K562 (cell line): ENCODE data around the gene SLC4A2. TPM values are rescaled to one million over a fixed set of nuclear protein-coding genes. Genes with fewer than 3 reads are reported as not detected.

Source experiments
- ARHGAP35 ChIP-seq: fragments of 450-650 bp; IDR thresholded peaks from 2 replicates; pipeline ENCODE4 v1.6.1; 2018; ENCODE audit not compliant: partially characterized antibody
- ARID1B ChIP-seq: fragments of 450-650 bp; IDR thresholded peaks from 2 replicates; pipeline ENCODE4 v1.6.1; 2016; ENCODE audit warnings: antibody characterized with exemption, mild to moderate bottlenecking, inconsistent platforms
- BDP1 ChIP-seq: IDR thresholded peaks from 3 replicates; pipeline ENCODE4 v1.6.1; 2011; ENCODE audit not compliant: insufficient read length, insufficient read depth
- CC2D1A ChIP-seq: fragments of 450-650 bp; IDR thresholded peaks from 2 replicates; pipeline ENCODE4 v1.6.1; 2017; ENCODE audit warnings: mild to moderate bottlenecking
- ETV5 ChIP-seq: sonication (generic); formaldehyde crosslinking; IDR thresholded peaks from 2 replicates; pipeline ENCODE4 v1.4.0; 2020; ENCODE audit warnings: low read depth, mild to moderate bottlenecking, missing genetic modification reagents
- GABPB1 ChIP-seq: sonication (generic); formaldehyde crosslinking; IDR thresholded peaks from 2 replicates; pipeline ENCODE4 v1.8.0; 2022; ENCODE audit warnings: mild to moderate bottlenecking, missing genetic modification reagents
- HNRNPH1 ChIP-seq: fragments of 200-400 bp; formaldehyde crosslinking; optimal IDR thresholded peaks from 2 replicates; pipeline ENCODE3; 2017; ENCODE audit warnings: low read depth, mild to moderate bottlenecking, low read length, moderate library complexity
- MCM2 ChIP-seq: fragments of 450-650 bp; IDR thresholded peaks from 2 replicates; pipeline ENCODE4 v1.6.1; 2017; ENCODE audit warnings: low read depth, mild to moderate bottlenecking
- MECOM ChIP-seq: fragments of 250-450 bp; sonication (Bioruptor Pico); IDR thresholded peaks from 2 replicates; pipeline ENCODE4 v1.8.0; 2022; ENCODE audit warnings: inconsistent platforms
- PRMT5 ChIP-seq: sonication (generic); formaldehyde crosslinking; IDR thresholded peaks from 2 replicates; pipeline ENCODE4 v1.5.0; 2020; ENCODE audit warnings: missing genetic modification reagents
- SAFB ChIP-seq: fragments of 200-400 bp; formaldehyde crosslinking; IDR thresholded peaks from 2 replicates; pipeline ENCODE4 v1.6.1; 2017; ENCODE audit warnings: low read depth, low read length, borderline replicate concordance
- SREBF2 ChIP-seq: sonication (generic); formaldehyde crosslinking; IDR thresholded peaks from 2 replicates; pipeline ENCODE4 v1.4.0; 2020; ENCODE audit warnings: mild to moderate bottlenecking, missing genetic modification reagents
- STAG1 ChIP-seq: sonication (generic); formaldehyde crosslinking; IDR thresholded peaks from 2 replicates; pipeline ENCODE4 v1.5.0; 2020; ENCODE audit warnings: missing genetic modification reagents, borderline replicate concordance
- TBL1XR1 ChIP-seq, 2 experiments: IDR thresholded peaks; 2 replicates each; pipeline ENCODE4 v1.6.1; 2012; ENCODE audit warnings: improper control_type of control experiment in 2 of 2, low read length in 2 of 2, mild to moderate bottlenecking in 1 of 2
- TCFL5 ChIP-seq: fragments of 250-450 bp; sonication (Bioruptor Pico); conservative IDR thresholded peaks from 2 replicates; pipeline ENCODE4 v1.6.1; 2021; ENCODE audit warnings: mild to moderate bottlenecking, moderate library complexity, matching md5 sums
- ZBTB17 ChIP-seq: fragments of 450-650 bp; formaldehyde crosslinking; IDR thresholded peaks from 2 replicates; pipeline ENCODE4 v1.4.0; 2020; ENCODE audit warnings: mild to moderate bottlenecking
- ZNF347 ChIP-seq: fragments of 450-650 bp; formaldehyde crosslinking; IDR thresholded peaks from 2 replicates; pipeline ENCODE4 v1.4.0; 2020; ENCODE audit warnings: low read depth, mild to moderate bottlenecking, moderate library complexity
- ZNF431 ChIP-seq: sonication (generic); formaldehyde crosslinking; IDR thresholded peaks from 2 replicates; pipeline ENCODE4 v1.8.0; 2022; ENCODE audit warnings: mild to moderate bottlenecking, missing genetic modification reagents
- ZNF444 ChIP-seq: fragments of 250-450 bp; sonication (Bioruptor Pico); IDR thresholded peaks from 2 replicates; pipeline ENCODE4 v1.4.0; 2020; ENCODE audit warnings: mild to moderate bottlenecking, moderate library complexity
- ZNF707 ChIP-seq: fragments of 250-450 bp; sonication (Bioruptor Pico); conservative IDR thresholded peaks from 2 replicates; pipeline ENCODE4 v1.8.0; 2022; ENCODE audit warnings: inconsistent platforms, mild to moderate bottlenecking, moderate library complexity
- ZNF780A ChIP-seq: fragments of 250-450 bp; sonication (Bioruptor Pico); IDR thresholded peaks from 2 replicates; pipeline ENCODE4 v1.5.0; 2021; ENCODE audit warnings: mild to moderate bottlenecking
- polyA plus RNA-seq, 8 experiments: library from polyadenylated mRNA; depleted of rRNA in 4 of 8; stranded (reverse) in 5 of 8; unstranded in 3 of 8; fragments of >200 nt; fragmentation: Nextera tagmentation in 2 of 8; fragmentation: Illumina TruSeq in 1 of 8; extraction: Ambion mirVana in 2 of 8; extraction: Trizol in 1 of 8; gene quantifications; 2 replicates each; pipeline versions ENCODE4 v1.2.1 to v1.2.3, GENCODE V29; 2011 to 2014; ENCODE audit warnings: inconsistent platforms in 1 of 8, missing spikeins in 1 of 8
- total RNA-seq, 7 experiments: library from RNA; depleted of rRNA in 6 of 7; stranded (reverse); fragments of >200 nt in 6 of 7; fragmentation: Illumina TruSeq in 2 of 7; extraction: Trizol in 2 of 7; gene quantifications; 2 replicates each; pipeline versions ENCODE4 v1.2.1 to v1.2.3, GENCODE V29; 2011 to 2021; ENCODE audit warnings: low replicate concordance in 1 of 7
- TF ChIP-seq, protein P1 (sequence below), 2 experiments: fragments of 250-450 bp in 1 of 2; fragments of 450-650 bp in 1 of 2; sonication (Bioruptor Pico) in 1 of 2; IDR thresholded peaks; 2 replicates each; pipeline versions ENCODE4 v1.6.1 to v1.8.0; 2016 to 2021; ENCODE audit warnings: mild to moderate bottlenecking in 2 of 2, moderate library complexity in 2 of 2, missing compliant biosample characterization in 1 of 2, missing genetic modification characterization in 1 of 2
- TF ChIP-seq, protein P2 (sequence below): fragments of 450-650 bp; IDR thresholded peaks from 2 replicates; pipeline ENCODE4 v1.6.1; 2017; ENCODE audit warnings: mild to moderate bottlenecking, moderate library complexity
- TF ChIP-seq, protein P3 (sequence below): fragments of 250-450 bp; sonication (Bioruptor Pico); IDR thresholded peaks from 2 replicates; pipeline ENCODE4 v1.4.0; 2020
- TF ChIP-seq, protein P4 (sequence below), 2 experiments: fragments of 200-800 bp in 1 of 2; sonication (Bioruptor generic) in 1 of 2; sonication (generic) in 1 of 2; formaldehyde crosslinking in 1 of 2; IDR thresholded peaks in 1 of 2; conservative IDR thresholded peaks in 1 of 2; 2 replicates each; pipeline versions ENCODE4 v1.5.0 to v1.6.1; 2016 to 2020; ENCODE audit warnings: missing compliant biosample characterization in 1 of 2, missing genetic modification characterization in 1 of 2, missing genetic modification reagents in 1 of 2

Gene SLC4A2
- total and polyA plus RNA-seq, 9 of the 15 experiments (the other 6 are each of a cell fraction or from before 2014, with no cell fraction given), result 11.4 to 375 (median 130) TPM

DNA sequence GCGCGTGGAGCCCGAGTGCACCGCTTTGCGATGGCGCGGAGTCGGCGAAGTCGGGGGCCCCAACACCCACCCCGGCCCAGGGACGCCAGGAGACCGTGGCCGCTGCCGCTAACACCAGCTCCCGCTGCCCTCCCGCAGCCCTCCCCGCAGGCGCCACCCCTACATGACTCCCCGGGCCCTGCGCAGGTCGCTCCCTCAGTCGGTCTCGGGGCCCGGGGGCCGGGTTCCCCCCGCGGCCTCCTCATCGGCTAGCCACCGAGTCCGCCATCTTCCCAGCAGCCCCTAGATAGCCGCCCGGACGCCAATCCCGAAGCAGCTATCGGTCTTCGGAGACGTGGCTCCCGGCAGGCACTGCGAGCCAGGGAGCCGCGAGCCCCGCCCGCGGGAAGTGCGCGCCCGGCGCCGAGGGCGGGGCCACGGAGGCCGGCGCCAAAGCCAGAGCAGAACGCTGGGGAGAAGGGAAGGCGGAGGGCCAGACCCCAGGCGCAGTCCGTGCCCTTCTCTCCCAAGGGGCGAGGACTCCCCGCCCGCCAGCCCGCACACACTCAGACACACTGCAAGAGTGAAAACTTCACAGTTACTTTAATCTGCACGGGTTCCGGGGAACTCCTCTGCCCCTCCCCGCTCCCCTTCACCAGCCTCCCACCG lies 21.3 kb downstream of the SLC4A2 start, which contains the start of gene FASTK (continued):
- TF ChIP-seq TBL1XR1 (IDR thresholded peaks at IDR 0.05; ENCODE audit: low read length in 2 of 2), result peak; percentile 20 to 81; a peak in 3 of 4 replicates
- TF ChIP-seq, protein P1, sequence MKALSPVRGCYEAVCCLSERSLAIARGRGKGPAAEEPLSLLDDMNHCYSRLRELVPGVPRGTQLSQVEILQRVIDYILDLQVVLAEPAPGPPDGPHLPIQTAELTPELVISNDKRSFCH (CRISPR knock-in tag; IDR thresholded peaks at IDR 0.05), result no peak
- TF ChIP-seq, protein P1 (tag; IDR thresholded peaks at IDR 0.05), result peak; percentile 31; the same call in 1 of the 2 replicates
- TF ChIP-seq PRMT5 (CRISPR knock-in tag), result no peak
- TF ChIP-seq MCM2, result no peak
- no peak for TF ChIP-seq ARHGAP35
- TF ChIP-seq GABPB1, result peak; percentile 73; the same call in 1 of the 2 replicates
- TF ChIP-seq, protein P2, sequence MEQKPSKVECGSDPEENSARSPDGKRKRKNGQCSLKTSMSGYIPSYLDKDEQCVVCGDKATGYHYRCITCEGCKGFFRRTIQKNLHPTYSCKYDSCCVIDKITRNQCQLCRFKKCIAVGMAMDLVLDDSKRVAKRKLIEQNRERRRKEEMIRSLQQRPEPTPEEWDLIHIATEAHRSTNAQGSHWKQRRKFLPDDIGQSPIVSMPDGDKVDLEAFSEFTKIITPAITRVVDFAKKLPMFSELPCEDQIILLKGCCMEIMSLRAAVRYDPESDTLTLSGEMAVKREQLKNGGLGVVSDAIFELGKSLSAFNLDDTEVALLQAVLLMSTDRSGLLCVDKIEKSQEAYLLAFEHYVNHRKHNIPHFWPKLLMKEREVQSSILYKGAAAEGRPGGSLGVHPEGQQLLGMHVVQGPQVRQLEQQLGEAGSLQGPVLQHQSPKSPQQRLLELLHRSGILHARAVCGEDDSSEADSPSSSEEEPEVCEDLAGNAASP, result no peak
- TF ChIP-seq BDP1, result no peak
- TF ChIP-seq ARID1B, result no peak
- no peak for TF ChIP-seq TCFL5 (CRISPR knock-in tag)
- TF ChIP-seq MECOM (CRISPR knock-in tag), result no peak
- TF ChIP-seq ZBTB17 (CRISPR knock-in tag), result peak; percentile 80
- no peak; the same call in 1 of the 2 replicates for TF ChIP-seq ZNF431 (CRISPR knock-in tag)
- TF ChIP-seq, protein P3, sequence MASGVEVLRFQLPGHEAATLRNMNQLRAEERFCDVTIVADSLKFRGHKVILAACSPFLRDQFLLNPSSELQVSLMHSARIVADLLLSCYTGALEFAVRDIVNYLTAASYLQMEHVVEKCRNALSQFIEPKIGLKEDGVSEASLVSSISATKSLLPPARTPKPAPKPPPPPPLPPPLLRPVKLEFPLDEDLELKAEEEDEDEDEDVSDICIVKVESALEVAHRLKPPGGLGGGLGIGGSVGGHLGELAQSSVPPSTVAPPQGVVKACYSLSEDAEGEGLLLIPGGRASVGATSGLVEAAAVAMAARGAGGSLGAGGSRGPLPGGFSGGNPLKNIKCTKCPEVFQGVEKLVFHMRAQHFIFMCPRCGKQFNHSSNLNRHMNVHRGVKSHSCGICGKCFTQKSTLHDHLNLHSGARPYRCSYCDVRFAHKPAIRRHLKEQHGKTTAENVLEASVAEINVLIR (CRISPR knock-in tag), result 0 out of 2 replicates have a peak, but pooled peaks have one; percentile 14
- no peak for TF ChIP-seq STAG1 (CRISPR knock-in tag)
- TF ChIP-seq ZNF707 (CRISPR knock-in tag), result no peak
- TF ChIP-seq HNRNPH1, result no peak
- TF ChIP-seq CC2D1A, result no peak
- no peak for TF ChIP-seq SREBF2 (CRISPR knock-in tag)
- no peak for TF ChIP-seq ZNF444
- peak; percentile 39; the same call in 1 of the 2 replicates for TF ChIP-seq SAFB
- TF ChIP-seq ZNF347 (CRISPR knock-in tag), result no peak
- no peak for TF ChIP-seq ZNF780A (CRISPR knock-in tag)
- TF ChIP-seq ETV5, result 0 out of 2 replicates have a peak, but pooled peaks have one; percentile 9
- TF ChIP-seq, protein P4, sequence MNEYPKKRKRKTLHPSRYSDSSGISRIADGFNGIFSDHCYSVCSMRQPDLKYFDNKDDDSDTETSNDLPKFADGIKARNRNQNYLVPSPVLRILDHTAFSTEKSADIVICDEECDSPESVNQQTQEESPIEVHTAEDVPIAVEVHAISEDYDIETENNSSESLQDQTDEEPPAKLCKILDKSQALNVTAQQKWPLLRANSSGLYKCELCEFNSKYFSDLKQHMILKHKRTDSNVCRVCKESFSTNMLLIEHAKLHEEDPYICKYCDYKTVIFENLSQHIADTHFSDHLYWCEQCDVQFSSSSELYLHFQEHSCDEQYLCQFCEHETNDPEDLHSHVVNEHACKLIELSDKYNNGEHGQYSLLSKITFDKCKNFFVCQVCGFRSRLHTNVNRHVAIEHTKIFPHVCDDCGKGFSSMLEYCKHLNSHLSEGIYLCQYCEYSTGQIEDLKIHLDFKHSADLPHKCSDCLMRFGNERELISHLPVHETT (CRISPR knock-in tag; conservative IDR thresholded peaks at IDR 0.05 in 1 of 2, IDR thresholded peaks at IDR 0.05 in 1 of 2), result peak in 1 of 2 experiments; percentile 95; a peak in 2 of 4 replicates
